Osteoblast (primary cell): ENCODE measurements around the gene CLDN20. TPM values are rescaled to one million over a fixed set of nuclear protein-coding genes. Genes with fewer than 3 reads are reported as not detected.

Source experiments
- DNase-seq: peaks from one replicate; pipeline ENCODE4 v3.0.0; 2011; ENCODE audit warnings: low spot score, mixed read lengths; ENCODE audit not compliant: insufficient read length; ENCODE audit errors: missing footprints
- H2AFZ ChIP-seq: 2 replicates; pipeline ENCODE4 v1.6.0; 2011; ENCODE audit warnings: mild to moderate bottlenecking, low read length
- H3K27ac ChIP-seq: 2 replicates; pipeline ENCODE4 v1.5.1; 2011; ENCODE audit warnings: mild to moderate bottlenecking, low read depth, low read length, moderate library complexity
- H3K27me3 ChIP-seq: 2 replicates; pipeline ENCODE4 v1.6.0; 2012; ENCODE audit warnings: mild to moderate bottlenecking, control low read depth, inconsistent platforms, low read length, moderate library complexity; ENCODE audit not compliant: insufficient read depth
- H3K36me3 ChIP-seq: 2 replicates; pipeline ENCODE4 v1.5.1; 2011; ENCODE audit warnings: mild to moderate bottlenecking, low read length, control low read depth, moderate library complexity; ENCODE audit not compliant: insufficient read depth
- H3K4me1 ChIP-seq: 2 replicates; pipeline ENCODE4 v1.5.1; 2011; ENCODE audit warnings: mild to moderate bottlenecking, low read length, control low read depth, moderate library complexity; ENCODE audit not compliant: insufficient read depth
- H3K4me2 ChIP-seq: 2 replicates; pipeline ENCODE4 v1.6.0; 2011; ENCODE audit warnings: mild to moderate bottlenecking, low read length; ENCODE audit not compliant: insufficient read depth
- H3K4me3 ChIP-seq: fragments of 200-600 bp; sonication (generic); 3 replicates; pipeline ENCODE4 v1.5.1; 2012; ENCODE audit warnings: mild to moderate bottlenecking, low read length, inconsistent platforms; ENCODE audit not compliant: insufficient read depth
- H3K79me2 ChIP-seq: 2 replicates; pipeline ENCODE4 v1.6.0; 2012; ENCODE audit warnings: mild to moderate bottlenecking, low read length, control low read depth, inconsistent platforms; ENCODE audit not compliant: insufficient read depth
- H3K9me3 ChIP-seq: 2 replicates; pipeline ENCODE4 v1.5.1; 2011; ENCODE audit warnings: low read depth, low read length, control low read depth
- H4K20me1 ChIP-seq: 2 replicates; pipeline ENCODE4 v1.6.0; 2012; ENCODE audit warnings: mild to moderate bottlenecking, low read length, control low read depth; ENCODE audit not compliant: insufficient read depth
- total RNA-seq: library from RNA; depleted of rRNA; stranded (reverse); fragments of >200 nt; gene quantifications from 2 replicates; pipeline ENCODE4 v1.2.3, GENCODE V29; 2012
- TF ChIP-seq, protein P1 (sequence below): IDR thresholded peaks from 2 replicates; pipeline ENCODE4 v1.5.1; 2011; ENCODE audit warnings: mild to moderate bottlenecking, low read depth, low read length, moderate library complexity; ENCODE audit errors: extremely low read depth

CLDN20 gene
- total RNA-seq, 1 donor, result not detected

DNA sequence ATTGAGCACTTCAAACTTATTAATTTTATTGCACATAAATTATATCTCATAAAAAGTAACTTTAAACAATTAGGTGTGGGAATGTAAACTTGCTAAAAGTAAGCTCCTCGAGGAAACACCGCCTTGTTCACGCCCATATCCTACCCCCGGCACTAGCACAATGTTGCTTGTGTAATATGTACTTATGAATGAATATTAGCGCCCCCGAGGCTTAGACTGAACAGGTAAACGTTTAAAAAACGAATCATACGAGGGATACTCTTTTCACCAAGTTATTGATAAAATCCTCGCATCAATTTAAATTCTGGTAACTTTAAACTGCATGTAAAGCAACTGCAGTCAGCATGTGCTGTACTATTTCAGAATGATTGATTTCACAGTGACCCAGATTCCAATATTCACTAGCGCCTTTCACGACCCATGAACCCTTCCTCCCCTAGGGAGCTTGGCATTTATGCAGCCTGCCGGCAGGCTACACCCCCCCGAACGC, 49.8 kb downstream of the CLDN20 start:
- Histone ChIP-seq H4K20me1 (no peaks in the 10 kb centered on the region), H3K4me1 (peaks cover 12% of the 10 kb centered on the region), H3K36me3 (peaks cover 14% of the 10 kb centered on the region), H3K9me3 (no peaks in the 10 kb centered on the region), H3K4me2 (peak overlapping the region; percentile 97), H3K27me3 (no peaks in the 10 kb centered on the region), H3K4me3 (peak overlapping the region; percentile 94), H3K27ac (peak overlapping the region; percentile 85), H3K79me2 (peaks cover 32% of the 10 kb centered on the region), H2AFZ (peak overlapping the region; percentile 96)
- TF ChIP-seq, protein P1, sequence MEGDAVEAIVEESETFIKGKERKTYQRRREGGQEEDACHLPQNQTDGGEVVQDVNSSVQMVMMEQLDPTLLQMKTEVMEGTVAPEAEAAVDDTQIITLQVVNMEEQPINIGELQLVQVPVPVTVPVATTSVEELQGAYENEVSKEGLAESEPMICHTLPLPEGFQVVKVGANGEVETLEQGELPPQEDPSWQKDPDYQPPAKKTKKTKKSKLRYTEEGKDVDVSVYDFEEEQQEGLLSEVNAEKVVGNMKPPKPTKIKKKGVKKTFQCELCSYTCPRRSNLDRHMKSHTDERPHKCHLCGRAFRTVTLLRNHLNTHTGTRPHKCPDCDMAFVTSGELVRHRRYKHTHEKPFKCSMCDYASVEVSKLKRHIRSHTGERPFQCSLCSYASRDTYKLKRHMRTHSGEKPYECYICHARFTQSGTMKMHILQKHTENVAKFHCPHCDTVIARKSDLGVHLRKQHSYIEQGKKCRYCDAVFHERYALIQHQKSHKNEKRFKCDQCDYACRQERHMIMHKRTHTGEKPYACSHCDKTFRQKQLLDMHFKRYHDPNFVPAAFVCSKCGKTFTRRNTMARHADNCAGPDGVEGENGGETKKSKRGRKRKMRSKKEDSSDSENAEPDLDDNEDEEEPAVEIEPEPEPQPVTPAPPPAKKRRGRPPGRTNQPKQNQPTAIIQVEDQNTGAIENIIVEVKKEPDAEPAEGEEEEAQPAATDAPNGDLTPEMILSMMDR, result no peak
- DNase-seq, result no peak

DNA sequence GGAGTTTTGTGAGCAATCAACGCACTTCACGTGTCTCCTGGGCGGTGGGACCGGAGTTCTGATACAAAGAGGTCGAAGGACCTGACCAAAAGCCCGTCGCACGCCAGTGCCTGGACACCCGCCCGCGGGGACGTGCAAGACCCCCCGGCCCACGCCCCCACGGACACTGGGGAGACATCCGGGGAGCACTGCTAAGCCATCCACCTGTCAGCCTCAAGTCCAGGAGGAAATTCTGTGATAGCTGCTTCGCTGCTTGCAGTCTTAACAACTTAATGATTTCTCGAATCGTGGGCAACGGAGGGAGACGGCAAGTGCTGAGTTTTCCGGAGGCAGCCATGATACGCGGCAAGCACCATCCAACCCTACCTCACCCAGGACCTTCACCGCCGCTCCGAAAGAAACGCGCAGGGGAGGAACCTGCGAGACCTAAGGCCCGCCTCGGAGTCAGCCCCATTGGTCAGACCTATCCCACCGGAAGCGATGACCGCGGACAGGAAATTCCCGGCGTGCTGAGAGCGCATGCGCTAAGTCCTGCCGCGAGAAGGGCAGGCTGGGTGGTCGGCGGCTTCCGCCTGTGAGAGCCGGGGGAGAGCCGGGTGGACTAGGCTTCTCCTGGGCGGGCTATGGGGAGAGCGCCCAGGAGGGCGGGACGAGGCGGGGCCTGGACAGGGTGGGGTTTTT, 50.4 kb downstream of the CLDN20 start, which contains the start of gene TFB1M:
TFB1M (minus strand) TSS at position 393 of the 681 bp plus-strand sequence; CDS start at position 337, 56 bp downstream.
- Histone ChIP-seq H3K9me3 (no peaks in the 10 kb centered on the region), H3K27me3 (no peaks in the 10 kb centered on the region), H3K27ac (peak within 1 kb of the TSS; percentile 85), H4K20me1 (no peaks in the 10 kb centered on the region), H3K36me3 (peaks cover 11% of the 10 kb centered on the region), H3K4me1 (peaks cover 12% of the 10 kb centered on the region), H3K79me2 (peaks cover 30% of the 10 kb centered on the region), H2AFZ (peak within 1 kb of the TSS; percentile 96), H3K4me3 (peak within 1 kb of the TSS; percentile 94), H3K4me2 (peak within 1 kb of the TSS; percentile 97)
- DNase-seq, result peak; percentile 90
- TF ChIP-seq, protein P1, result no peak

DNA sequence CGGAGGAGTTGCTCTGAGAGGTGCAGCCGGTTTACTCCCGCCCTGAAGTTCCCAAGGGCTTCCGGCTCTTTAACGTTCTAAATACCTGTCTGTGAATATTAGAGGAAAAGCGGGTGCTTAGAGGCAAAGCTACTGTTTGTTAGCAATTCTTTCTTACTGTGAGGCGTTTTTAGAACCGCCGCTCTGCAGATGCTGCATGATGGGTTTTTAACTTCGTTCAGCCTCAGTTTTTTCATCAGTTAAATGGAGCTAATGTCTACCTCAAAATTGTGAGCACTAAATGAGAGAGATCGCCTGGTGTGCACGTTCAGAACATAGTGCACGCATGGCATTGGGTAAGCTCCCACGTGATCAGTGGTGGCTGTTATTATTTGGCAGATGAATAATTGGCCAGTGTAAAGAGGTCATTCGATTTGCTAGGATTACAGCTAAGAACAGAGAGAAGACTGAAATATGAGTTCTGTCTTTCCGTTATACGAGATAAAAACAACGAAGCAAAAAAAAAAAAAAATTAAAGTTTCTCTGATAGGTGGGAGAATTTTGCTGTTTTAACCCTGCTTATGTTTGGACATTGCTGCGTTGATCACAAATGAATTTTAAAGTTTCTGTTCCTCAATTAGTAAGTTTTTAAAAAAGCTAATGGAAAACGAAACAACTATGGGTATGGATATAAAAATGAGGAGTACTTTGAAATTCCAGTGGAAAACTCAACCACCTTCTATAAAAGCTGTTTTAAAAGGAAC, 51.1 kb downstream of the CLDN20 start:
- Histone ChIP-seq H3K4me2 (peak overlapping the region; percentile 97), H3K27ac (peak overlapping the region; percentile 85), H3K79me2 (peaks cover 28% of the 10 kb centered on the region), H3K4me1 (peaks cover 12% of the 10 kb centered on the region), H3K36me3 (peaks cover 7% of the 10 kb centered on the region), H3K9me3 (no peaks in the 10 kb centered on the region), H3K27me3 (no peaks in the 10 kb centered on the region), H4K20me1 (no peaks in the 10 kb centered on the region), H2AFZ (peak overlapping the region; percentile 86), H3K4me3 (peak overlapping the region; percentile 94)
- TF ChIP-seq, protein P1, result no peak
- no peak for DNase-seq

DNA sequence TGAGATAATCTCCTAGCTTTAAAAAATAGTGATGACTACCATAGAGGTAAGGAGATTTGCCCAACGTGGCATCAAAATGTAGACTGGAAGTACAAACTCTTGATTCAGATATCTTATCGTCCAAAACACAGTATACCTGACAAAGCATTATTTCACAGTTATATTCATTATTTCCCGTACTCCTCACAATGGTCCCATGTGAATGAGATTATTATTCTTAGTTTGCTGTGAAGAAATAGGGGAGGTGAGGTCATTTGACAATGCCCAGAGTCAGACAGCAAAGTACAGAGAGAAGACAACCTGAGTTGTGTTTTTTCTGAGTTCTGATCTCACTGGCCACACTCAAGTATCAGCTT, 51.7 kb downstream of the CLDN20 start:
- Histone ChIP-seq H2AFZ (peak overlapping the region; percentile 86), H3K4me2 (peak overlapping the region; percentile 97), H3K36me3 (peaks cover 3% of the 10 kb centered on the region), H3K27me3 (no peaks in the 10 kb centered on the region), H4K20me1 (no peaks in the 10 kb centered on the region), H3K4me3 (peak overlapping the region; percentile 94), H3K27ac (peak overlapping the region; percentile 85), H3K9me3 (no peaks in the 10 kb centered on the region), H3K4me1 (peaks cover 9% of the 10 kb centered on the region), H3K79me2 (peaks cover 23% of the 10 kb centered on the region)
- no peak for DNase-seq
- TF ChIP-seq, protein P1, result no peak
